Bronchial epithelial cell (primary cell): ENCODE data around the gene SRSF9. TPM values are rescaled to one million over a fixed set of nuclear protein-coding genes. Genes with fewer than 3 reads are reported as not detected.

Experiments
- DNase-seq: peaks from one replicate; pipeline ENCODE4 v3.0.0-alpha.2; 2010; ENCODE audit warnings: low read depth
- FAIRE-seq: peaks from 2 replicates; lab custom pipeline; 2011; peaks lifted over from hg19 to GRCh38; lab: Jason Lieb, UNC
- H3K27me3 ChIP-seq: 2 replicates; pipeline ENCODE4 v1.5.1; 2011; ENCODE audit warnings: low read length; ENCODE audit not compliant: control insufficient read depth, insufficient read depth
- H3K36me3 ChIP-seq: 2 replicates; pipeline ENCODE4 v1.5.1; 2011; ENCODE audit warnings: low read length; ENCODE audit not compliant: control insufficient read depth, insufficient read depth
- H3K4me3 ChIP-seq: 2 replicates; pipeline ENCODE4 v1.5.1; 2011; ENCODE audit warnings: mild to moderate bottlenecking, low read depth, low read length, control low read depth
- CTCF ChIP-seq: IDR thresholded peaks from 2 replicates; pipeline ENCODE4 v1.5.1; 2011; ENCODE audit warnings: mild to moderate bottlenecking, moderate library complexity, low read length, control low read depth, inconsistent platforms; ENCODE audit not compliant: insufficient read depth, severe bottlenecking
- total RNA-seq: library from RNA; depleted of rRNA; stranded (reverse); fragments of >200 nt; gene quantifications from 2 replicates; pipeline ENCODE4 v1.2.1, GENCODE V29; 2014

SRSF9 gene
- total RNA-seq, 1 donor from 2014 or later = 349 TPM

GRCh38 chr12:120428597-120429229 is 40.8 kb downstream of the SRSF9 start:
- no peak for DNase-seq

GRCh38 chr12:120425797-120426196 is 43.8 kb downstream of the SRSF9 start:
- H3K27me3 ChIP-seq = no peaks in the 10 kb centered on the region
- no peak for FAIRE-seq
- TF ChIP-seq CTCF = no peak
- no peaks in the 10 kb centered on the region for H3K36me3 ChIP-seq
- no peak overlapping the region for H3K4me3 ChIP-seq
- DNase-seq = no peak

More at GRCh38 chr12:120428597-120429229, 40.8 kb downstream of the SRSF9 start:
- H3K36me3 ChIP-seq = no peaks in the 10 kb centered on the region
- no peak for FAIRE-seq
- H3K4me3 ChIP-seq = no peak overlapping the region
- TF ChIP-seq CTCF = no peak
- no peaks in the 10 kb centered on the region for H3K27me3 ChIP-seq

GRCh38 chr12:120422892-120423456 is 46.6 kb downstream of the SRSF9 start:
- no peak for TF ChIP-seq CTCF
- H3K27me3 ChIP-seq = no peaks in the 10 kb centered on the region
- no peaks in the 10 kb centered on the region for H3K36me3 ChIP-seq
- no peak for DNase-seq
- FAIRE-seq = no peak
- no peak overlapping the region for H3K4me3 ChIP-seq

- Histone ChIP-seq H3K27me3 (no peaks in the 10 kb centered on the region), H3K4me3 (no peak overlapping the region), H3K36me3 (no peaks in the 10 kb centered on the region)
- TF ChIP-seq CTCF = no peak
- DNase-seq = no peak
- FAIRE-seq = no peak
Observed at GRCh38 chr12:120421701-120422100, 47.8 kb downstream of the SRSF9 start.

GRCh38 chr12:120417917-120418580 is 51.5 kb downstream of the SRSF9 start:
- DNase-seq (no peak), FAIRE-seq (no peak)
- no peaks in the 10 kb centered on the region for H3K27me3 ChIP-seq
- H3K36me3 ChIP-seq = no peaks in the 10 kb centered on the region
- TF ChIP-seq CTCF = no peak
- no peak overlapping the region for H3K4me3 ChIP-seq
